Stimulated activated CD8-positive, alpha-beta memory T cell treated with anti-CD3 and anti-CD28 coated beads, Interleukin-12 subunit alpha, Interleukin-12 subunit beta, amount 100 ng/mL, for 24 hours (primary cell): Measurements from ENCODE around the gene LEUTX.

Experiments
- DNase-seq: peaks from one replicate; pipeline ENCODE4 v3.0.0-alpha.2; 2020; ENCODE audit errors: extremely low read depth

LEUTX gene

GRCh38 chr19:39824143-39825092, 45.8 kb downstream of the LEUTX start:
- DNase-seq: peak; percentile 64

GRCh38 chr19:39825093-39825463, 46.4 kb downstream of the LEUTX start:
- DNase-seq: no peak

- DNase-seq: no peak
Measured at GRCh38 chr19:39825531-39826076, 47.0 kb downstream of the LEUTX start.

- DNase-seq: no peak
Measured at GRCh38 chr19:39826311-39826945, 47.8 kb downstream of the LEUTX start.

- DNase-seq: no peak
Measured at GRCh38 chr19:39827216-39827615, 48.6 kb downstream of the LEUTX start.

GRCh38 chr19:39828015-39828653, 49.5 kb downstream of the LEUTX start:
- no peak for DNase-seq

GRCh38 chr19:39828654-39829032, 50.0 kb downstream of the LEUTX start:
- DNase-seq: no peak

GRCh38 chr19:39829702-39830275, 51.1 kb downstream of the LEUTX start:
- no peak for DNase-seq

GRCh38 chr19:39830406-39830805, 51.8 kb downstream of the LEUTX start:
- DNase-seq: no peak

GRCh38 chr19:39830847-39831246, 52.2 kb downstream of the LEUTX start:
- DNase-seq: no peak

- DNase-seq: no peak
Measured at GRCh38 chr19:39831679-39832078, 53.0 kb downstream of the LEUTX start.

- no peak for DNase-seq
Measured at GRCh38 chr19:39832341-39833083, 53.9 kb downstream of the LEUTX start.

GRCh38 chr19:39833160-39833463, 54.5 kb downstream of the LEUTX start:
- no peak for DNase-seq

GRCh38 chr19:39833464-39834286, 55.0 kb downstream of the LEUTX start, which contains the start of gene DYRK1B:
Gene DYRK1B (minus strand): TSS chr19:39834162. CDS start chr19:39831867, 2,295 bp downstream.
- DNase-seq: peak; percentile 91

GRCh38 chr19:39834287-39834841, 55.7 kb downstream of the LEUTX start:
- DNase-seq: no peak
